ENCODE results near the gene ZNF276.
A peak's percentile ranks its signal among the peaks of the same experiment; 100 is the strongest.

ZNF276 gene

DNA sequence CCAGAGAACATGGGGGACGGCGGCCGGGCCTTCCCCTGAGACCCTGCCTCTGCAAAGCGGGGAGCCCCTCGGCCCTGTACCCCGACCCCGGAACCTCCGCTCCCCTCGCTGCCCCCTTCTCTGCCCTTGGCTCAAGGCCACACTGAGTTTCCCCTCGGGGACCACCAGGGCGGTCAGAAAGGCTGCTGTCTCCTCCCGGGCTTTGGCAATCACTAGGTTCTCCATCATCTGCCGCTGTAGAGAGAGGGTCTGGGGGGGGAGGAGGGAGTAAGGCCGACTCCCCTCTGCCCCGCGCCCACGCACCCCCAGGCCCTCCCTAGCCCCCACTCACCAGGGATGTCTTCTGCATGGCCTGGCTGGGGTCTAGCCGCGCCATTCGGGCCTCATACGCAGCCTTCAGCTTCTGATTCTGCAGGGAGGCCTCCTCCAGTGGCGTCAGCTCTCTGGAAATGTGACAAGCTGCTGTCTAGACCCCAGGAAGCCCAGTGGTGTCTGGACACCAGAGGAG lies 9.0 kb upstream of the ZNF276 start:
- DNase-seq: no peak

DNA sequence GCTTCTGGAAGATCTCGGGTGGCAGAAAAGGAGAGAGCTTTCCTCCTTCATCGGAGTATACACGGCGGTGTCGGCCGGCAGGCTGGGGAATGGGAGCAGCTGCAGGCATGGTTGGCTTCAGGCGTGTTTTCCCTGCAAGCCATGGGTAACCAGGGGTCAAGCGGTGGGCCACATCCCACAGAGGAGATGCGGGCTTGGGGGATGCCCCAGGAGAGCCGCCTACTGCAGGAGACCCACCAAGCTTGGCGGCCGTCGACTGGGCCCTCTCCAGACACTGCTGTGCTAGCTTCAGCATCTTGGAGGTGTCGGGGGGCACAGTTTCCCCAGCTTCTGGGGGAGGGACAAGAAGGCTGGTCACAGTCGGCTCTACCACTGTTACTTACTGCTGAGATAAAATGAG lies 4.8 kb upstream of the ZNF276 start:
- DNase-seq: no peak

DNA sequence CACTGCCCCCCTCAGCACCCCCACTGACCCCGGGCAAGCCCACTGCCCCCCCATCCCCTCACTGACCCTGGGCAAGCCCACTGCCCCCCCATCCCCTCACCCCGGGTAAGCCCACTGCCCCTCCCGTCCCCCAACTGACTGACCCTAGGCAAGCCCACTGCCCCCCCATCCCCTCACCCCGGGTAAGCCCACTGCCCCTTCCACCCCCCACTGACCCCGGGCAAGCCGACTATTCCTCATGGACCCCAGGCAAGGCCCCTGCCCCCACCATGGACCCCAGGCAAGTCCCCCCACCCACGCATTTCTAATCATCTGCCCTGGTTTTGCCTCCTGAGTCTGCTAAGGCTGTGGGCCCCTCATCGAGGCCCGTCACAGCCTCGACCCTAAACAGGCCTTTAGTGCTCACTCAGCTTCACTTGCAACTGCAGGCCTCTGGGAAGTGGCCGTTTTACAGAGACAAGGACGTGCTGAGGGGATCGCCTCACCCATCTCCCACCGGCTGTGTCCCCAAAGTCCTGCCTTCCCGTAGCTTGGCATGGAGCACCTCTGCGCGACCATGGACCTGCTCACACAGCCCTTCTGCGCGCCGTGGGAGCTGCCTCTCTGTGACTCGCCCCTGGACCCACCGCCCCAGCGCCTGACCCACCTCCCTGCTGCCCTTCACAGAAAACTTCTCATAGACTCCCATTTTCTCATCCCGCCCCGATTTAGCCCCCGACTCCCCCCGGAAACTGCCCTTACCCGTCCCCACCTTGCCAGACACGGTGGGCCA lies 4.2 kb upstream of the ZNF276 start:
- DNase-seq: no peak

DNA sequence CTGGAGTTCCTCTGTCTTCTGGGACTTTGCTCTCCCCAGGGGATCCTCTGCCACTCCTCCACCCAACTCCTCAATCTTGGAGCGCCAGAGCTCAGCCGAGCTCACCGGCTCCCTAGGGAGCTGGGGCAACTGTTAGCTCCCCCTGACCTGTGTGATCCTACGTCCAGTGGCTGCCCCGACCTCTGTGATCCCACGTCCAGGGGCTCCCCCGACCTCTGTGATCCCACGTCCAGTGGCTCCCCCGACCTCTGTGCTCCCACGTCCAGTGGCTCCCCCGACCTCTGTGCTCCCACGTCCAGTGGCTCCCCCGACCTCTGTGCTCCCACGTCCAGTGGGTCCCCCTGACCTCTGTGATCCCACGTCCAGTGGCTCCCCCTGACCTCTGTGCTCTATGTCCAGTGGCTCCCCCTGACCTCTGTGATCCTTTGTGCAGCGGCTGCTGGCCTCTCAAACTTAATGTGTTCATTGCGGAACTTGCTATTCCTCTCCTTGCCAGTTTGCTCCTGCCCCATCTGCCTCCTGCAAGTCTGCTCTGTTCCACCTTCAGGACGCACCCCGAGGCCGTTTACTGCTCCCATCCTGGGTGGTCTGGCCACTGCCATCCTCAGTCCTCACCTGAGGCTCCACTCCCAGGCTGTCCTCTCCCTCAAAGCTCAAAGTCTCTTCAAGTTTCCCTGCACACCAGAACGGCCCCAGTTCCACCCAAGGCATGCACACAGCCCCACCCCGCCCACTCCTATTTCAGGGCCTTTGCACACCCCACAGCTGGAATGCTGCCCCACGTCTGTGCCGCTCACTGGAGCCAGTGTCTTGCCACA lies 3.4 kb upstream of the ZNF276 start:
- DNase-seq: no peak

DNA sequence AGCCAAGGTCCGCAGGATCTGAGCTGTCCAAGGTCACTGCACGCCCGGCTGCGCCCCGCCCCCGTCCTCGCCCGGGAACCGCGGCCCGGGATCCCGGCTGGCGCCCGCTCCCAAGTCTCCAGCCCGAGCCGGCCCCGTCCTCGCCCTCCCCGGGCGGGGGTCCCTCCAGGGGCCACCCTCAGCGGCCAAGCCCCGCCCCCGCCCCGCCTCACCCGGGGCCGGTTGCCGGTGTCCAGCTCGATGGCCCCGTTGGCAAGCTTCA lies 855 bp upstream of the ZNF276 start:
- no peak for DNase-seq

DNA sequence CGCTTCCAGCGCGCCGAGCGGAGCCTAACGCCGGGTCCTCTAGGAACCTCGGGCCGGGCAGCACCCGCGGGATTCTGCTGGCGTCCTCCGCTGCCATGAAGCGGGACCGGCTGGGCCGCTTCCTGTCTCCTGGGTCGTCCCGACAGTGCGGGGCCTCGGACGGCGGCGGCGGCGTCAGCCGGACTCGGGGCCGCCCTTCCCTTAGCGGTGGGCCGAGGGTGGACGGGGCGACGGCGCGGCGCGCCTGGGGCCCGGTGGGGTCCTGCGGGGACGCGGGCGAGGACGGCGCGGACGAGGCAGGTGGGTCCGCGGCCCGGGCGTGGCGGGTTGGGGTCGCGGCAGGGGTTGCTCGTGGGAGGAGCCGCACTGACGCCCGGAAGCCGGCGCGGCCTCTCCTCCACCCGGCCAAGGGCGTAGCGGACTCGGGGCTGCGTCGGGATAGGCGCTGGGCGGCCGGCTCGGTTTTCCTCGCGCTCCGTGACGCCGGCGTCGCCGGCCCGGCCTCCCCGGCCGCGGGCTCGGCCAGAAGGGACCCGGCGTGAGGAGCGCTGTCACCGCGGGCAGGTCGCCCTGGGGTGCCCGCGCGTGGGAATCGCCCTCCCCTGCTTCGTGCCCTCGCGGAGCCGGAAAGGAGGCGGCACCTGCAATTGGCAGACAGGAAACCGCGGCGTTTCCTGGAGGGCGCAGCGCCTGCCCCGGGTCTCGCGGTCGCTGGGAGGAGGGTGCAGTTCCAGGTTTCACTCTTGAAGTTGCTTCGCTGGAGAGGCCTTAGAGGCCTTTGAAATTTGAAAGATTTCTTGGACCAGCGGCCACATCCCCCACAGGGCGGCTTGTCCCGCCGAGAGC lies 432 bp downstream of the ZNF276 start:
- peak; percentile 82 for DNase-seq

DNA sequence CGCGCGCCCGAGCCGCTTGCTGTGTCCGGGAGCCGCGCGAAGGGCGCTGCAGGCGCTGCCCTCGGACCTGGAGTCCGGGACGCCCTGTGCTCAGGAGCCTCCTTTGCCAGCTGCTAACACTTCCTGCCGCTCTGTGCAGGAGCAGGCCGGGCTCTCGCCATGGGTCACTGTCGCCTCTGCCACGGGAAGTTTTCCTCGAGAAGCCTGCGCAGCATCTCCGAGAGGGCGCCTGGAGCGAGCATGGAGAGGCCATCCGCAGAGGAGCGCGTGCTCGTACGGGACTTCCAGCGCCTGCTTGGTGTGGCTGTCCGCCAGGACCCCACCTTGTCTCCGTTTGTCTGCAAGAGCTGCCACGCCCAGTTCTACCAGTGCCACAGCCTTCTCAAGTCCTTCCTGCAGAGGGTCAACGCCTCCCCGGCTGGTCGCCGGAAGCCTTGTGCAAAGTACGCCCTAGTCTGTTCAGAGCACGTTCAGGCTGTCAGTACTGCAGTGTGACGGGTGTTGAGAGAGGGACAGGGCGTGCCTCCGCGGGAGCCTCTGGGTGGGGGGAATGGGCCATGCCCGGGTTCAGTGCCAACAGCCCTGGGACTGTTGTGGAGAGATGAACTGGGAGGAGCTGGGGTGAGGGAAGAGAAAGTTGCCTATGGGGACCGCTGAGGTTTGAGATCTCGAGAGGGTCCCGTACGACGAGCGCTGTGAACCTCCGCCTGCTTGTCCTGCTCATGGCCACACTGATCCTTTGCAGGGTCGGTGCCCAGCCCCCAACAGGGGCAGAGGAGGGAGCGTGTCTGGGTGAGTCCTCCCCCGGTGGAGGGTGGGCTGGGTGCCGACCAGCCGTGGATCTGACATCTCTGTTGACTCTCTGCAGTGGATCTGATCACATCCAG lies 1.3 kb downstream of the ZNF276 start:
- peak; percentile 70 to 72 for DNase-seq

DNA sequence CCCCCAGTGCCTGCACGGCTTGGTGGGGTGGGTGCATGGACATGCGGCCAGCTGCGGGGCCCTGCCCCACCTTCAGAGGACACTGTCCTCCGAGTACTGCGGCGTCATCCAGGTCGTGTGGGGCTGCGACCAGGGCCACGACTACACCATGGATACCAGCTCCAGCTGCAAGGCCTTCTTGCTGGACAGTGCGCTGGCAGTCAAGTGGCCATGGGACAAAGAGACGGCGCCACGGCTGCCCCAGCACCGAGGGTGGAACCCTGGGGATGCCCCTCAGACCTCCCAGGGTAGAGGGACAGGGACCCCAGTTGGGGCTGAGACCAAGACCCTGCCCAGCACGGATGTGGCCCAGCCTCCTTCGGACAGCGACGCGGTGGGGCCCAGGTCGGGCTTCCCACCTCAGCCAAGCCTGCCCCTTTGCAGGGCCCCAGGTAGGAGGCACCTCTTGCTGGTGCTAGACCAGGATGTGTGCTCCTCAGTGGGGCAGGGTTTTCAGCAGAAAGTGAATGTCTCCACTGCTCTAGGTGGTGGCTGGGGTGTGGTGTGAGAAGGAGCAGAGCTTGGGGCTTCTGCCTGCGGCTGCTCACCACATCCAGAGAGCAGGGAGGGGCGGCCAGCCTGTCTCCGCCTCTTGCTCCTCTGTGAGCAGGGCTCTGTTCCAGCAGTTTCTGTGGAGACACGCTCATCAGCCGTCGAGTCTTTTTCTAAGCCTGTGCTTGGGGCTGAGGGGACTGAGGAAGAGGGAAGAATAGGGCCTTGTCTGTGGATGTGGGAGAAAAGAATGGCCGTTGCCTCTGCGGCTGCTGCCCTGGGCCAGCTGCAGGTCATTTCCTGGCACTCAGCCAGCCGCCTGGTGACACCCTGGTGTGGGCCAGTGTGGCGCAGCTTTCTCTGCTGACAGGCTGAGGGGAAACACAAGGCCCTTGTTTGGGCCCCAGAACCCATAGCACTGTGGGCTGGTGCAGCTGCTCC lies 2.2 kb downstream of the ZNF276 start:
- DNase-seq: peak; percentile 69 to 73

DNA sequence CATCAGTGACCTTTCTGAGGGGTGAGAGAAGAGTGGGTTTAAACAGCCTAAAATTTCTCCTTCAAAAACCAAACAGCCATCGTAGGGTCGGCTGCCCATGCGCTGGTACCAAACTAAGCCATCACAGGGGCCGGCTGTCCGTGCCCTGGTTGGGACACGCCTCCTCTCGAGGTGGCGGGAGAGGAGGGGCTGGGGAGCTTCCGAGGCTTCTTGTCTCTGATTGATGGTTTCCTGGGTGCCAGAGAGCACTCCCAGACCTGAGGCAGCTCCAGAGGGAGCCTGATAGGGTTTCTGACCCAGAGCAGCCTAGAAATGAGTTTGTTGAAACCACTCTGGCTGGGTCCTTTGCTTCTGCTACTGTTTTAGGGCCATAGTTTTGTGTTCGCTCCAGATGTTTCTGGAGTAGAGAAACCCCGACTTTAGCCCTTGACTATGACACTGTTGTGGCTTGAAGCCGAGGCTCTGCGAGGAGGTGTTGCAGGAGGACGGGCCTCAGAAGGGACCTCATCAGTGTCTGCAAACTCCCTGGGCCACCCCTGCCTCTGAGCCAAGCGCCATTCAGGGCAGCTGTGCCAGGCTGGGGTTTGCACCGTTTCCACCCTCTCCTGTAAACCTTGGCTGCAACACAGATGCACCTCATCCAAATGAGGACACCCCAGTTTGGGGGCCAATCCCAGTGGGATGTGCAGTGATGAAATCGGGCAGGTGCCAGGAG lies 6.2 kb downstream of the ZNF276 start:
- DNase-seq: no peak

DNA sequence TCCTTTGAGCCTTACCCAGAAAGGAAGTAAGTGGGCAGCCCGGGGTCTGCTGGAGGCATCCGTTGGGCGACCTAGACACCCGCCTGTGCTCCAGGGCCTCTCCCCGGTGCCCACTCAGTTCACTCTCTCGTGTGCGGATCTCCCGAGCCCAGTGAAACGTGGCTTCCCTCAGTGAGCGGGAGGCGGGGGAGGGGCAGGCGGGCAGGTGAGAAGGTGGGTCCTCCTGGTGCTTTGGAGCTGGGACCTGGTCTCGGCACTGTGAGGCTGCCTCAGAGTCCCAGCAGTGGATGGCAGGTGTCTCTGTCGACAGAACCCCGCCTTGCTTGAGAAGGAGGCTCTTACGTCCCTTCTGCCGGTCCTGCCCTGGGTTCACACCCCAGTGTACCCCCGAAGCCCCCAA lies 8.0 kb downstream of the ZNF276 start:
- DNase-seq: no peak

DNA sequence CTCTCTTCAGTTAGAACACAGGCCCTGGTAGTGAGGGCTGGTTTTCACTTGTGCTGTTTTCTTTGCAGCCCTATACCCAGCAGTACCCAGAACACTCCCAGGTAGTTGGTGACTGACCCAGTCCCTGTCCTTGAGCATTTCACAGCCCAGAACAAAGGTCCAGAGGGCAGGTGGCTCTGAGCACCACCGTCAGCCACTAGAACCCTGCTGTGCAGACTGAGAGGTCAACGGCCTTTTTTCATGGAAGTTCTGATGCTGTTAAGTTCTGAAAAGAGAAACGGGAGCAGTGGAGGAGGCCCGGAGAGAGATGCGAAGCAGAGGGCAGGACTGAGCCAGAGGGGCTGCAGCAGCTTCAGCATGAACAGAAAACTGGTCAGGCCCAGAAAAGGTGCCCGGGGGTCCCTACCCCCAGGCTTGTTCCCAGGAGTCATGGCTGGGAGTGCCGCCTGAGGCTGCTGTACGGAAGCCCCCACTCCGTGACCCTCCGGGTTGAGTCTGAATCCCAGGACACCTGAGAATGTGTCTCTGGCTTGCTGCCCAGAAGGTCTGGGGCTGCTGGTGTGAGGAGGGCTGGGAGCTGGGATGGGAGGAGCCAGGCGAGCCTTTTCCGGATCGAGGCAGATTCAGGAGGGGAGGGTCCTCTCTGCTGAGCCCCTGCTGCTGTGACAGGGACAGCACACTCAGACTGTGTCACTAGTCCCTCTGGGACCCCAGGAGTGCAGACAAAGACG lies 8.7 kb downstream of the ZNF276 start:
- DNase-seq: no peak

DNA sequence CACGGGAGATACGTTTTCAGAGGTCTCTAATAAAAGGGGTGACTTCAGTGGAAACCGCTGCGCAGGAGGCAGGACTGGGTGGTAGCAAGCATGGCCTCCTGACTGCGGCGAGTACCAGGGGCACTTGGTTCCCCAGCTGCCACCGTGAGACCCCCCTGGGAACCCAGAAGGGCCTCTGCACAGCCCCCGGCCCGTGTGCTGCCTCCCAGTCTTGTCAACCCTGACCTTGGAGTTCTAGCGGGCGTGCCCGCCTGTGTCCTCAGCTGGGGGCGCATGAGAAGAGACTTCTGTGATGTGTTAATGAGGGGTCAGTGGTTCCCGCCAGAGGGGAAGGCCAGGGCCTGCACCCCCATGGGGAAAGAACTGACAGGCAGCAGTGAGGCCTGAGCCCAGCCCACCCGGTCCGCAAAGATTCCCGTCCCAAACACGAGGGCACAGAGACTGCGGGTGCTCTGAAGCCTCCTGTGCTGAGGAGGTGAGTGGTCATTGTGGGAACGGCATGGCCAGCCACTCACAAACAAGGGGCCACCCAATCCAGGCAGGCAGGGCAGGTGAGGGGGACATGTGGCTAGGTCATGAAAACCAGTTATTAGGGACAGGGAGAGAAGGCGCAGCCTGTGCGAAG lies 9.4 kb downstream of the ZNF276 start:
- no peak for DNase-seq

DNA sequence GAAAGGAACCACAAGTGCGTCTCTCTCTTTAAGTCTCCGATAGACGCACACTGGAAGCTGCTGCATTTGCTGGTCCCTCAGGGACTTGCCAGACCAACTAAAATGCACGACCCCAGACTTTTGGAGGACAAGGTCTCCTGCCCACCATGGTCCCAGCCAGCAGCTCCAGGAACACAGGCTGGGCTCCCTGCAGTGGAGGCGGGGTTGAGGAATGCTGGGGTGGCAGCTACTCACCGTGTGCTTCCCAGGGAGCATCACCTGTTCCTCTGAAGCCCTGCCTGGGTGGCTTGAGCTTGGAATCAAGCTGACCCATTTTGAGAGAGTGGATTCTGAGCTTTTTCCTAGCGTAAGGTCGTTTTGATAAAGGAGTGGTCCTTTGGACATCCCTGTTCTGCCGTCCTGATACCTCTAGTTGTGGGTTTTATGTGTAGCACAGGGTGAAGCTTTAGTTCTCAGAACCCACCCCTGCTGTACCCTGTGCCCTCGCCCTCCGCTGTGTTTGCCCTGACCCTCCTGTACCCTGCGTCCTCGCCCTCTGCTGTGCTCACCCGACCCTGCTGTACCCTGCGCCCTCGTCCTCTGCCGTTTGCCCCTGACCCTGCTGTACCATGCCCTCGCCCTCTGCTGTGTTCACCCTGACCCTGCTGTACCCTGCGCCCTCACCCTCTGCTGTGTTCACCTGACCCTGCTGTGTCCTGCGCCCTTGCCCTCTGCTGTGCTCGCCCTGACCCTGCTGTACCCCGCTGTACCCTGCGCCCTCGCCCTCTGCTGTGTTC lies 11.0 kb downstream of the ZNF276 start:
- DNase-seq: no peak

DNA sequence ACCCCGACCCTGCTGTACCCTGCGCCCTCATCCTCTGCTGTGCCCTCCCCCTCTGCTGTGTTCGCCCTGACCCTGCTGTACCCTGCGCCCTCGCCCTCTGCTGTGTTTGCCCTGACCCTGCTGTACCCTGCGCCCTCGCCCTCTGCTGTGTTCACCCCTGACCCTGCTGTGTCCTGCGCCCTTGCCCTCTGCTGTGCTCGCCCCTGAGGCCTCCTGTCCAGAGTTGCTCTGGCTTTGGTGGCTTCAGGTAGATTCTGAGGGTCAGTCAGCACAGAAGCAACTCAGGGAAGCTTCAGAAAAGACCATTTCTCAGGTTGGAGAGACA lies 11.5 kb downstream of the ZNF276 start:
- DNase-seq: no peak

DNA sequence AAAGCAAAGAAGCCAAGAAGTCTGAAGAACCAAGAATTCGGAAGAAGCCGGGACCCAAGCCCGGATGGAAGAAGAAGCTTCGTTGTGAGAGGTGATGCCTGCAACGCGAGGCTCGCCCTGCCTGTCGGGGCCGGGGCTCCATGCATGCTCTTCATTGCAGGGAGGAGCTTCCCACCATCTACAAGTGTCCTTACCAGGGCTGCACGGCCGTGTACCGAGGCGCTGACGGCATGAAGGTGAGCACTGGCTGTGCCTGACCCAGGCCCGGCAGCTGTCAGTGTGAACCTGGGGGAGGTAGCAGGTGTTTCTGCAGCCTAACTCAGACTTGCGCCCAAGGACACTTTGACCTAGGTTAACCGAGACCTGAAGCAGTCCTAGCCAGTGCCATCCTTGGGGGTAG lies 12.0 kb downstream of the ZNF276 start:
- no peak for DNase-seq

DNA sequence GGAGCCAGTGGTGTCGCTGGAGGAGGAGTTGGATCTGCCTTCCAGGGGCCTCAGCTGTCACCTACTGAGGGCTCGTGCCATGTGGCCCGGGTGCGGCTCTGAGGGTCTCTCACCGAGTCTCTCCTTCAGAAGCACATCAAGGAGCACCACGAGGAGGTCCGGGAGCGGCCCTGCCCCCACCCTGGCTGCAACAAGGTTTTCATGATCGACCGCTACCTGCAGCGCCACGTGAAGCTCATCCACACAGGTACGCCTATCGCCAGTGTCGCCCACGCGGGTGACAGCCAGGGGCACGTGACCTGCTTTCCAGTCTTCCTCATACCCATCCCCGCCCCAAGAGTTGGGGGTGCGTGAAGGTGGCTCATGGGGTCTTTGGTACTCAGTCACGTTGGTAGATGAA lies 12.5 kb downstream of the ZNF276 start:
- no peak for DNase-seq

DNA sequence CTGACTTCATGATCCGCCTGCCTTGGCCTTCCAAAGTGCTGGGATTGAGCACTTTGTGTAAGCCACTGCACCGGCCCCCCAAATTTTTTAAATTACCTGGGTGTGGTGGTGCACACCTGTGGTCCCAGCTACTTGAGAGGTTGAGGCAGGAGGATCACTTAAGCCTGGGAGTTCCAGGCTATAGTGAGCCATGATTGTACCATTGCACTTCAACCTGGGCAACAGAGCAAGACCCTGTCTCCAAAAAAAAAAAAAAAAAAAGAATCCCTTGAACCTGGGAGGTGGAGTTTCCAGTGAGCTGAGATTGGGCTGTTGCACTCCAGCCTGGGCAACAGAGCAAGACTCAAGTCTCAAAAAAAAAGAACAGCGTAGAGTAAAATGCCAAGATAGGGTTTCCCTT lies 15.2 kb downstream of the ZNF276 start:
- DNase-seq: no peak

DNA sequence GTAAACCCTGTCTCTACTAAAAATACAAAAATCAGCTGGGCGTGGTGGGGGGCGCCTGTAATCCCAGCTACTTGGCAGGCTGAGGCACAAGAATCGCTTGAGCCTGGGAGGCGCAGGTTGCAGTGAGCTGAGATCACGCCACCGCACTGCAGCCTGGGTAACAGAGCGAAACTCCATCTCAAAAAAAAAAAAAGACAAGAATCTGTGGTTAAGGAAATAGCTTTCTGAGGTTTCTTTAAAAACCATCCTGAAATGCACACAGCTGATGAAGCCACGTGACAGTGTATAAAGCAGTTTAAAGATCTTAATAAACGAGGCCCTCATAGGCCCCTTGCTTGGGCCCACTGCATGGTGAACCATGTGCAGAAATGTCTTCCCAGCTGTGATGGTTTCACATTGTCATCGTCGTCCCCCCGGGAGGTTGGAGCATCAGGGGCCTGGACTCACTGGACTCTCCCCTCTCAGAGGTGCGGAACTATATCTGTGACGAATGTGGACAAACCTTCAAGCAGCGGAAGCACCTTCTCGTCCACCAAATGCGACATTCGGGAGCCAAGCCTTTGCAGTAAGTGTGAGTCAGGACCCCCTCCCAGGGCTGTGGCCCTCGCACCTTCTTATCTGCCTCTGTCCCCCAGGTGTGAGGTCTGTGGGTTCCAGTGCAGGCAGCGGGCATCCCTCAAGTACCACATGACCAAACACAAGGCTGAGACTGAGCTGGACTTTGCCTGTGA lies 16.2 kb downstream of the ZNF276 start:
- peak; percentile 46 to 50 for DNase-seq
